Endothelial cell of umbilical vein (primary cell): Measurements from ENCODE around the gene PRRG2. TPM values are rescaled to one million over a fixed set of nuclear protein-coding genes. Genes with fewer than 3 reads are reported as not detected.

Source experiments
- BruUV-seq: library from RNA; stranded (reverse); fragments of 400-500 nt; replicated peaks from 2 replicates; lab custom pipeline; 2021; lab: Mats Ljungman, UMichigan
- CTCF ChIA-PET: fragments of 300-600, 350-600 bp; sonication (Branson Sonifier 250); formaldehyde crosslinking; loops from one replicate; lab custom pipeline; 2021; ENCODE audit warnings: antibody characterized with exemption, inconsistent platforms; lab: Charles Lee
- POLR2A ChIA-PET: fragments of 300-600, 350-600 bp; sonication (Branson Sonifier 250); formaldehyde crosslinking; loops from one replicate; lab custom pipeline; 2021; ENCODE audit warnings: antibody characterized with exemption, inconsistent platforms; lab: Charles Lee
- DNase-seq: peaks from one replicate; pipeline ENCODE4 v3.0.0-alpha.2; 2011; ENCODE audit warnings: low read depth, low spot score
- FAIRE-seq: peaks from 2 replicates; lab custom pipeline; 2011; peaks lifted over from hg19 to GRCh38; lab: Jason Lieb, UNC
- H2AFZ ChIP-seq: 2 replicates; pipeline ENCODE4 v1.6.0; 2012; ENCODE audit warnings: low read depth, low read length, control low read depth, inconsistent platforms
- H3K27ac ChIP-seq: 2 replicates; pipeline ENCODE4 v1.5.1; 2011; ENCODE audit warnings: low read depth, mild to moderate bottlenecking, control low read depth, low read length, moderate library complexity; ENCODE audit not compliant: insufficient read depth
- H3K27me3 ChIP-seq, 2 experiments: 2 replicates each; pipeline versions ENCODE4 v1.6.0 to v1.6.1; 2011; ENCODE audit warnings: low read length in 2 of 2, mixed read lengths in 1 of 2; ENCODE audit not compliant: control insufficient read depth in 2 of 2, insufficient read depth in 2 of 2
- H3K36me3 ChIP-seq, 2 experiments: 2 replicates in 1 of 2; 3 replicates in 1 of 2; pipeline ENCODE4 v1.5.1; 2011; ENCODE audit warnings: low read length in 2 of 2, mild to moderate bottlenecking in 1 of 2, moderate library complexity in 1 of 2; ENCODE audit not compliant: control insufficient read depth in 2 of 2, insufficient read depth in 2 of 2; ENCODE audit errors: extremely low read depth in 1 of 2
- H3K4me1 ChIP-seq: 3 replicates; pipeline ENCODE4 v1.5.1; 2011; ENCODE audit warnings: mild to moderate bottlenecking, low read length; ENCODE audit not compliant: control insufficient read depth, insufficient read depth; ENCODE audit errors: extremely low read depth
- H3K4me2 ChIP-seq: 2 replicates; pipeline ENCODE4 v1.6.1; 2011; ENCODE audit warnings: low read length, control low read depth, mixed read lengths; ENCODE audit not compliant: insufficient read depth
- H3K4me3 ChIP-seq, 3 experiments: fragments of 200-600 bp in 1 of 3; sonication (generic), shearing (Covaris generic) in 1 of 3; replicated peaks in 1 of 3; 2 replicates each; pipeline ENCODE4 v1.5.1; 2011 to 2016; ENCODE audit warnings: control low read depth in 3 of 3, low read length in 3 of 3, mild to moderate bottlenecking in 2 of 3, inconsistent platforms in 1 of 3, low read depth in 1 of 3, moderate library complexity in 1 of 3; ENCODE audit not compliant: insufficient read depth in 1 of 3
- H3K79me2 ChIP-seq: 2 replicates; pipeline ENCODE4 v1.6.0; 2012; ENCODE audit warnings: low read length, inconsistent platforms; ENCODE audit not compliant: control insufficient read depth, insufficient read depth
- H3K9ac ChIP-seq: replicated peaks from 2 replicates; pipeline ENCODE3; 2011; ENCODE audit warnings: low read length, control low read depth; ENCODE audit not compliant: insufficient read depth; ENCODE audit errors: extremely low read depth
- H3K9me1 ChIP-seq: replicated peaks from 3 replicates; pipeline ENCODE4 v1.6.0; 2011; ENCODE audit warnings: mild to moderate bottlenecking, low read length; ENCODE audit not compliant: control insufficient read depth, insufficient read depth; ENCODE audit errors: extremely low read depth
- H3K9me3 ChIP-seq: replicated peaks from 2 replicates; pipeline ENCODE4 v1.5.1; 2012; ENCODE audit warnings: low read length, inconsistent platforms; ENCODE audit not compliant: control insufficient read depth, insufficient read depth
- H4K20me1 ChIP-seq: replicated peaks from 2 replicates; pipeline ENCODE3; 2011; ENCODE audit warnings: mild to moderate bottlenecking, low read length; ENCODE audit not compliant: control insufficient read depth, insufficient read depth; ENCODE audit errors: extremely low read depth
- EZH2 ChIP-seq: IDR thresholded peaks from 2 replicates; pipeline ENCODE4 v1.6.1; 2012; ENCODE audit warnings: borderline replicate concordance, low read depth, mild to moderate bottlenecking, moderate library complexity, low read length, inconsistent platforms; ENCODE audit not compliant: severe bottlenecking
- FOS ChIP-seq: IDR thresholded peaks from 2 replicates; pipeline ENCODE4 v1.6.1; 2011; ENCODE audit warnings: mild to moderate bottlenecking, low read length, moderate library complexity, borderline replicate concordance; ENCODE audit not compliant: insufficient read depth
- GATA2 ChIP-seq: IDR thresholded peaks from 2 replicates; pipeline ENCODE4 v1.7.0; 2011; ENCODE audit warnings: low read depth, mild to moderate bottlenecking, moderate library complexity, mixed read lengths, low read length; ENCODE audit not compliant: insufficient read length, insufficient read depth
- JUN ChIP-seq: IDR thresholded peaks from 2 replicates; pipeline ENCODE4 v1.6.1; 2011; ENCODE audit warnings: borderline replicate concordance, low read depth; ENCODE audit not compliant: insufficient read length, insufficient read depth
- MYC ChIP-seq: IDR thresholded peaks from one replicate; pipeline ENCODE4 v1.6.1; 2011; ENCODE audit warnings: mild to moderate bottlenecking, low read depth, low read length
- POLR2A ChIP-seq: IDR thresholded peaks from 2 replicates; pipeline ENCODE4 v1.6.1; 2012; ENCODE audit warnings: low read depth, mild to moderate bottlenecking, control low read depth, low read length
- POLR2AphosphoS5 ChIP-seq: IDR thresholded peaks from 2 replicates; pipeline ENCODE4 v1.6.1; 2012; ENCODE audit warnings: low read depth, mild to moderate bottlenecking, control low read depth, low read length, moderate library complexity; ENCODE audit not compliant: insufficient read depth
- dilution Hi-C: fragments of 300-500 bp; cut with MboI; formaldehyde crosslinking; loops from one replicate; pipeline ENCODE4 v1.15.0; 2019; ENCODE audit warnings: low sequenced_read_pairs; ENCODE audit not compliant: extremely low pct_ligation_motif_present
- intact Hi-C: fragments of 100-400 bp; cut with micrococcal nuclease; formaldehyde crosslinking; loops from one replicate; pipeline ENCODE4 v1.10.0; 2022
- polyA plus RNA-seq, 4 experiments: library from polyadenylated mRNA; depleted of rRNA in 3 of 4; stranded (reverse) in 3 of 4; unstranded in 1 of 4; fragments of >200 nt; gene quantifications; 2 replicates each; pipeline versions ENCODE4 v1.2.1 to v1.2.3, GENCODE V29; 2011 to 2012; ENCODE audit warnings: missing spikeins in 1 of 4
- total RNA-seq: library from RNA; stranded (reverse); gene quantifications from 2 replicates; pipeline ENCODE4 v1.2.3, GENCODE V29; 2021
- TF ChIP-seq, protein P1 (sequence below): IDR thresholded peaks from 2 replicates; pipeline ENCODE4 v1.6.1; 2011; ENCODE audit not compliant: insufficient read depth, insufficient read length
- TF ChIP-seq, protein P2 (sequence below), 2 donors: IDR thresholded peaks; 1 replicate in 1 of 2; 2 replicates in 1 of 2; pipeline ENCODE4 v1.5.1; 2011; ENCODE audit warnings: low read length in 2 of 2, mild to moderate bottlenecking in 2 of 2, moderate library complexity in 2 of 2, control low read depth in 1 of 2, inconsistent platforms in 1 of 2, low read depth in 1 of 2; ENCODE audit not compliant: insufficient read depth in 1 of 2; ENCODE audit errors: extremely low read depth in 1 of 2

Gene PRRG2
- total and polyA plus RNA-seq, 2 donors (not counting 3 experiments of a cell fraction or from before 2014, with no cell fraction given): 2.6 to 2.9 TPM

DNA sequence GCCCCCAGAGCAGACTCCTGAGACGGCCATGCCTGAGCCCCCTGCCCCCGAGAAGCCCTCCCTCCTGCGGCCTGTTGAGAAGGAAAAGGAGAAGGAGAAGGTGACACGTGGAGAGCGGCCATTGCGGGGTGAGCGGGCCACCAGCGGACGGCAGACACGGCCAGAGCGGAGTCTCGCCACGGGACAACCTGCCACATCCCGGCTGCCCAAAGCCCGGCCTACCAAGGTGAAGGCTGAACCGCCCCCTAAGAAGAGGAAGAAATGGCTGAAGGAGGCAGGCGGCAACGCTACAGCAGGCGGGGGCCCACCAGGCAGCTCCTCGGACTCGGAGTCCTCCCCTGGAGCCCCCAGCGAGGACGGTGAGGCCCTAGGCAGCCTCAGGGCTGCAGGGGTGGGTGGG is 34.7 kb downstream of the PRRG2 start:
- no peak overlapping the region for H3K4me2 ChIP-seq
- peaks cover 2 to 25% of the 10 kb centered on the region in 2 experiments for H3K36me3 ChIP-seq
- TF ChIP-seq MYC (no peak), EZH2 (no peak), JUN (no peak), GATA2 (no peak), POLR2A (no peak), POLR2AphosphoS5 (no peak), FOS (no peak)
- TF ChIP-seq, protein P1, sequence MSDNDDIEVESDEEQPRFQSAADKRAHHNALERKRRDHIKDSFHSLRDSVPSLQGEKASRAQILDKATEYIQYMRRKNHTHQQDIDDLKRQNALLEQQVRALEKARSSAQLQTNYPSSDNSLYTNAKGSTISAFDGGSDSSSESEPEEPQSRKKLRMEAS: no peak
- TF ChIP-seq, protein P2, sequence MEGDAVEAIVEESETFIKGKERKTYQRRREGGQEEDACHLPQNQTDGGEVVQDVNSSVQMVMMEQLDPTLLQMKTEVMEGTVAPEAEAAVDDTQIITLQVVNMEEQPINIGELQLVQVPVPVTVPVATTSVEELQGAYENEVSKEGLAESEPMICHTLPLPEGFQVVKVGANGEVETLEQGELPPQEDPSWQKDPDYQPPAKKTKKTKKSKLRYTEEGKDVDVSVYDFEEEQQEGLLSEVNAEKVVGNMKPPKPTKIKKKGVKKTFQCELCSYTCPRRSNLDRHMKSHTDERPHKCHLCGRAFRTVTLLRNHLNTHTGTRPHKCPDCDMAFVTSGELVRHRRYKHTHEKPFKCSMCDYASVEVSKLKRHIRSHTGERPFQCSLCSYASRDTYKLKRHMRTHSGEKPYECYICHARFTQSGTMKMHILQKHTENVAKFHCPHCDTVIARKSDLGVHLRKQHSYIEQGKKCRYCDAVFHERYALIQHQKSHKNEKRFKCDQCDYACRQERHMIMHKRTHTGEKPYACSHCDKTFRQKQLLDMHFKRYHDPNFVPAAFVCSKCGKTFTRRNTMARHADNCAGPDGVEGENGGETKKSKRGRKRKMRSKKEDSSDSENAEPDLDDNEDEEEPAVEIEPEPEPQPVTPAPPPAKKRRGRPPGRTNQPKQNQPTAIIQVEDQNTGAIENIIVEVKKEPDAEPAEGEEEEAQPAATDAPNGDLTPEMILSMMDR (IDR thresholded peaks at IDR 0.05; ENCODE audit: extremely low read depth in 1 of 2, insufficient read depth in 1 of 2, low read depth in 1 of 2, low read length in 2 of 2): no peak
- H3K4me3 ChIP-seq: no peak overlapping the region
- H3K27ac ChIP-seq: no peak overlapping the region
- no peaks in the 10 kb centered on the region for H3K9me1 ChIP-seq
- H3K4me1 ChIP-seq: peaks cover 23% of the 10 kb centered on the region
- H3K9ac ChIP-seq: no peak overlapping the region
- H3K9me3 ChIP-seq: no peaks in the 10 kb centered on the region
- CTCF ChIA-PET: no interaction called here
- FAIRE-seq: no peak
- BruUV-seq: no TSS peak
- intact Hi-C loops: loop anchor here (2.0 kb wide), 1 partner anchor 61 kb away; the partner anchor contains the start of gene PRMT1
- no peak for DNase-seq
- no peaks in the 10 kb centered on the region for H3K27me3 ChIP-seq
- POLR2A ChIA-PET: no interaction called here
- H4K20me1 ChIP-seq: no peaks in the 10 kb centered on the region
- H2AFZ ChIP-seq: no peak overlapping the region
- dilution Hi-C loops: no loop called here
- peaks cover 24% of the 10 kb centered on the region for H3K79me2 ChIP-seq
